Astrocyte (in vitro differentiated cells and primary cell): ENCODE measurements around the gene KLHL24. TPM values are rescaled to one million over a fixed set of nuclear protein-coding genes. Genes with fewer than 3 reads are reported as not detected.

ENCODE experiments used
- DNase-seq: peaks from one replicate; pipeline ENCODE4 v3.0.0-alpha.2; 2010; ENCODE audit warnings: low read depth
- FAIRE-seq: peaks from 2 replicates; lab custom pipeline; 2011; peaks lifted over from hg19 to GRCh38; lab: Jason Lieb, UNC
- H2AFZ ChIP-seq: 2 replicates; pipeline ENCODE4 v1.6.0; 2012; ENCODE audit warnings: low read depth, low read length, inconsistent platforms
- H3K27ac ChIP-seq: 2 replicates; pipeline ENCODE4 v1.5.1; 2011; ENCODE audit warnings: low read depth, low read length, inconsistent platforms
- H3K27me3 ChIP-seq: 2 replicates; pipeline ENCODE4 v1.6.0; 2011; ENCODE audit warnings: low read length, inconsistent platforms; ENCODE audit not compliant: insufficient read depth
- H3K36me3 ChIP-seq: 2 replicates; pipeline ENCODE4 v1.5.1; 2011; ENCODE audit warnings: low read length, inconsistent platforms; ENCODE audit not compliant: insufficient read depth
- H3K4me1 ChIP-seq: 2 replicates; pipeline ENCODE4 v1.5.1; 2011; ENCODE audit warnings: low read length, inconsistent platforms; ENCODE audit not compliant: insufficient read depth
- H3K4me2 ChIP-seq: 2 replicates; pipeline ENCODE4 v1.6.0; 2012; ENCODE audit warnings: low read length, inconsistent platforms
- H3K4me3 ChIP-seq: 2 replicates; pipeline ENCODE4 v1.5.1; 2011; ENCODE audit warnings: low read depth, mild to moderate bottlenecking, low read length, inconsistent platforms; ENCODE audit not compliant: insufficient read depth
- H3K79me2 ChIP-seq: 2 replicates; pipeline ENCODE4 v1.6.0; 2012; ENCODE audit warnings: mild to moderate bottlenecking, low read length, inconsistent platforms; ENCODE audit not compliant: insufficient read depth
- H3K9ac ChIP-seq: 2 replicates; pipeline ENCODE4 v1.6.0; 2012; ENCODE audit warnings: mild to moderate bottlenecking, low read length, inconsistent platforms
- H3K9me3 ChIP-seq: 2 replicates; pipeline ENCODE4 v1.5.1; 2012; ENCODE audit warnings: low read depth, mild to moderate bottlenecking, low read length, inconsistent platforms; ENCODE audit not compliant: insufficient read depth
- H4K20me1 ChIP-seq: 2 replicates; pipeline ENCODE4 v1.6.0; 2012; ENCODE audit warnings: low read length, inconsistent platforms; ENCODE audit not compliant: insufficient read depth
- H3K27ac Mint-ChIP-seq: one replicate; pipeline ENCODE4 v1.8.0; 2021; ENCODE audit warnings: mild to moderate bottlenecking, mixed read lengths; ENCODE audit not compliant: unreplicated experiment
- H3K27me3 Mint-ChIP-seq: one replicate; pipeline ENCODE4 v1.8.0; 2021; ENCODE audit warnings: low read depth, mixed read lengths; ENCODE audit not compliant: unreplicated experiment
- H3K36me3 Mint-ChIP-seq: one replicate; pipeline ENCODE4 v1.8.0; 2021; ENCODE audit warnings: low read depth, mixed read lengths; ENCODE audit not compliant: unreplicated experiment
- H3K4me1 Mint-ChIP-seq: one replicate; pipeline ENCODE4 v1.8.0; 2021; ENCODE audit warnings: low read depth, mixed read lengths; ENCODE audit not compliant: unreplicated experiment
- H3K4me3 Mint-ChIP-seq: one replicate; pipeline ENCODE4 v1.8.0; 2021; ENCODE audit warnings: mild to moderate bottlenecking, moderate library complexity, mixed read lengths; ENCODE audit not compliant: unreplicated experiment
- H3K9me3 Mint-ChIP-seq: one replicate; pipeline ENCODE4 v1.8.0; 2021; ENCODE audit warnings: mild to moderate bottlenecking, mixed read lengths; ENCODE audit not compliant: unreplicated experiment
- CTCF ChIP-seq: IDR thresholded peaks from 2 replicates; pipeline ENCODE4 v1.5.1; 2011; ENCODE audit warnings: low read depth, mild to moderate bottlenecking, inconsistent platforms, low read length, moderate library complexity; ENCODE audit not compliant: insufficient read depth
- EZH2 ChIP-seq: IDR thresholded peaks from 2 replicates; pipeline ENCODE4 v1.6.1; 2012; ENCODE audit warnings: mild to moderate bottlenecking, low read length, inconsistent platforms; ENCODE audit not compliant: insufficient read depth
- total RNA-seq: library from RNA; stranded (reverse); gene quantifications from 2 replicates; pipeline ENCODE4 v1.2.1, GENCODE V29; 2021

The KLHL24 gene
- total RNA-seq, 1 donor from 2014 or later = 38.7 TPM

GRCh38 chr3:183690402-183690995 is 55.1 kb downstream of the KLHL24 start:
- H3K27me3 Mint-ChIP-seq = no peaks in the 10 kb centered on the region
- no peak overlapping the region for H3K4me3 ChIP-seq
- no peak overlapping the region for H3K27ac Mint-ChIP-seq
- H3K4me2 ChIP-seq = no peak overlapping the region
- H3K36me3 ChIP-seq = no peaks in the 10 kb centered on the region
- H3K9ac ChIP-seq = no peak overlapping the region
- H3K36me3 Mint-ChIP-seq = no peaks in the 10 kb centered on the region
- H3K4me1 Mint-ChIP-seq = no peaks in the 10 kb centered on the region
- no peak for FAIRE-seq
- peaks cover 3% of the 10 kb centered on the region for H3K9me3 Mint-ChIP-seq
- TF ChIP-seq CTCF (no peak), EZH2 (no peak)
- H3K4me1 ChIP-seq = no peaks in the 10 kb centered on the region
- no peaks in the 10 kb centered on the region for H3K27me3 ChIP-seq
- no peak for DNase-seq
- H3K79me2 ChIP-seq = no peaks in the 10 kb centered on the region
- H3K9me3 ChIP-seq = no peaks in the 10 kb centered on the region
- no peak overlapping the region for H3K4me3 Mint-ChIP-seq
- H2AFZ ChIP-seq = no peak overlapping the region
- no peaks in the 10 kb centered on the region for H4K20me1 ChIP-seq
- no peak overlapping the region for H3K27ac ChIP-seq

GRCh38 chr3:183692436-183692835 is 57.0 kb downstream of the KLHL24 start:
- no peaks in the 10 kb centered on the region for H3K4me1 ChIP-seq
- H3K4me1 Mint-ChIP-seq = peaks cover 3% of the 10 kb centered on the region
- no peak overlapping the region for H3K27ac ChIP-seq
- no peaks in the 10 kb centered on the region for H3K9me3 Mint-ChIP-seq
- H4K20me1 ChIP-seq = no peaks in the 10 kb centered on the region
- H3K27me3 ChIP-seq = no peaks in the 10 kb centered on the region
- no peaks in the 10 kb centered on the region for H3K79me2 ChIP-seq
- no peak overlapping the region for H3K27ac Mint-ChIP-seq
- H3K36me3 ChIP-seq = no peaks in the 10 kb centered on the region
- FAIRE-seq = no peak
- H3K4me2 ChIP-seq = no peak overlapping the region
- no peak overlapping the region for H3K9ac ChIP-seq
- H2AFZ ChIP-seq = no peak overlapping the region
- no peak for DNase-seq
- no peaks in the 10 kb centered on the region for H3K36me3 Mint-ChIP-seq
- H3K4me3 ChIP-seq = no peak overlapping the region
- H3K27me3 Mint-ChIP-seq = no peaks in the 10 kb centered on the region
- TF ChIP-seq EZH2 (no peak), CTCF (no peak)
- no peak overlapping the region for H3K4me3 Mint-ChIP-seq
- H3K9me3 ChIP-seq = no peaks in the 10 kb centered on the region

- TF ChIP-seq CTCF (no peak), EZH2 (no peak)
- no peak overlapping the region for H3K27ac Mint-ChIP-seq
Observed at GRCh38 chr3:183695569-183696364, 60.3 kb downstream of the KLHL24 start.

More at GRCh38 chr3:183695569-183696364, 60.3 kb downstream of the KLHL24 start:
- Histone ChIP-seq H3K27ac (no peak overlapping the region), H2AFZ (no peak overlapping the region), H3K79me2 (peaks cover 31% of the 10 kb centered on the region), H3K27me3 (no peaks in the 10 kb centered on the region), H3K4me2 (no peak overlapping the region), H3K4me3 (no peak overlapping the region), H3K9ac (no peak overlapping the region), H3K36me3 (no peaks in the 10 kb centered on the region), H3K4me1 (peaks cover 9% of the 10 kb centered on the region), H4K20me1 (peaks cover 21% of the 10 kb centered on the region), H3K9me3 (no peaks in the 10 kb centered on the region)
- H3K4me3 Mint-ChIP-seq = no peak overlapping the region
- H3K27me3 Mint-ChIP-seq = no peaks in the 10 kb centered on the region
- H3K36me3 Mint-ChIP-seq = no peaks in the 10 kb centered on the region
- DNase-seq (no peak), FAIRE-seq (no peak)
- peaks cover 13% of the 10 kb centered on the region for H3K4me1 Mint-ChIP-seq
- no peaks in the 10 kb centered on the region for H3K9me3 Mint-ChIP-seq
